Stimulated activated CD4-positive, alpha-beta T cell treated with anti-CD3 and anti-CD28 coated beads, Interleukin-2, amount 100 ng/mL, for 24 hours (primary cell): Measurements from ENCODE around the gene FDXACB1.

Experiments used
- DNase-seq, 2 donors: peaks; one replicate each; pipeline ENCODE4 v3.0.0-alpha.2; 2020

FDXACB1 gene, protein sequence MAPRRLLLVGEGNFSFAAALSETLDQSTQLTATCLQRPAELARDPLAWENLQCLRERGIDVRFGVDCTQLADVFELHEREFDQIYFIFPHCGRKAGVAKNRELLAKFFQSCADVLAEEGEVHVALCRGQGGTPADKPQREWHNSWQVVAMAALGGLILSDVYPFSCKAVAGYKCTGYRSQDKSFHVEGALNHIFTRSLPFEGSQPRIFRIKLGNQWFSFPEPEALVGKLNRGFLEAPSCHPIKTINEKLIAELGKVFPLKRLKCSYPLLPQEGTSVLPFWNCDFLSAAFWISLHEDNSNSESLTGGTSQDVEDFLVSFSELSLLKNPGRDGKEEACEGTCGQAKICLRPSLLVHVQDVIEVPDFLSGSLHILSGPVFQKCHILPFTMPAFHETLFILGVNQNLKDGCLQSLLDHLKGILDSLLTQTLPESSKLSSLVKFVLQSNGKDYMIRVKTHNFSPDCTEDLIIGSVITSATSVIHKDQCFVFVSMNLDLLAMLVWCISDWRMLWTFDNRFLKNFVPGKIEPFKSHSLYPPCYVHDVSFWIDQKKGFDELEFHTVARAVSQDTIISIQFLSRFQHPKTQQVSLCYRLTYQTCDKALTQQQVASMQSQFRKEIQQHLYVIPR

GRCh38 chr11:111878849-111879636 lies at the start of gene FDXACB1, which contains the start of gene CFAP68:
Gene FDXACB1 (minus strand): TSS chr11:111879165. CDS start chr11:111879132, 33 bp downstream.
Gene CFAP68 (plus strand): TSS chr11:111879541. CDS start chr11:111879561, 20 bp downstream.
- DNase-seq = peak; percentile 93 to 94

GRCh38 chr11:111926505-111927391 lies 47.8 kb upstream of the FDXACB1 start:
- DNase-seq = peak; percentile 94 to 95

DNA sequence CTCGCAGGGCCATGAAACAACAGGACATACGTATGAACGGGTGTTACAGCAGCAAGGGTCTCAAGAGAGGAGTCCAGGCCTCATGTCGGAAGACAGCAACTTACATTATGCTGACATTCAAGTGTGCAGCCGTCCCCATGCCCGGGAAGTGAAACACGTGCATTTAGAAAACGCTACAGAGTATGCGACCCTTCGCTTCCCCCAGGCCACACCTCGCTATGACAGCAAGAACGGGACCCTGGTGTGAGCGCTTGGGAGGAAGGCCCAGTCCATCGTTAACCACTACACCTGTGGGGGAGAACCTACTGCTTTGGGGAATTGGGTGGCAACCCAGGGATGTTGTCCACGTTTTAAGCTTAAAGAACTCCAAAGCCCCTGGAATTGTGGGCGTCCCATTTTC lies 47.0 kb upstream of the FDXACB1 start:
- no peak for DNase-seq

DNA sequence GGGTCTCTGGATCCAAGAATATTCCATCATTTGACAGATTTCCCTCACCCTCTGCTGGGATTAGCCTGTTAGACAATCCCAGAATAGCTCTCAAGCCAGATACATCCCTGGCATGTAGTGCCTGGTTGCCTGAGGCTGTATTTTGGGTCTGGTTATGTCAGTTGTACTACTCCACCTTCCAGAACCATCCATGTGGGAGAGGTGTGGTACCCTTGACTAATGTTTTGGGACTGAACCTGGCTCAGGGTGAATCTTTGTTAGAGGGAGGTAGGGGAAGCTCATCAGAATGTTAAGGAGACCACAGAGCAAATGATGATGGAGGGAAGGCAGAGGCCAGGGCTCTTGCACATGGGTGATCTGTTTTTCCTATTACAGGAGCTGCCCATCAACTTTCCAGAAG lies 45.0 kb upstream of the FDXACB1 start:
- no peak for DNase-seq

- no peak for DNase-seq
Measured at GRCh38 chr11:111923351-111923788, 44.4 kb upstream of the FDXACB1 start.

DNA sequence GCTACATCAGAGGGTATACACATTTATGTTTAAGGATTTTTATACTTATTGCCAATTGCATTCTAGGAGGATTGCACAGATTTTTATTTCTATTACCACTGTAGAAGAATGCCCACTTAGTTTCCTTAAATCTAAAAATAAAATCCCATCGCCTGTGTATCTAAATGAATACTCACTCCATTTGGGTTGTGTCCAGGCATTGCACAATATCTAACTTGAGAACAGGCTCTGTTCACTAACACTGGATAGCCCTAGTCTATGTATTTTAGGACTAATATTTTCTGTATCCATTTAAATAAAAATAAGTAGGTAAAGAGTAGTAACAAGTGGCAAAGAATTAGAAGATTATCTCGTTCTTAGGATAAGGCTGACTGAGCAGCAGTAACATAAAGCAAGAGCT lies 43.8 kb upstream of the FDXACB1 start:
- DNase-seq = no peak

GRCh38 chr11:111921541-111922230 lies 42.7 kb upstream of the FDXACB1 start:
- no peak for DNase-seq

DNA sequence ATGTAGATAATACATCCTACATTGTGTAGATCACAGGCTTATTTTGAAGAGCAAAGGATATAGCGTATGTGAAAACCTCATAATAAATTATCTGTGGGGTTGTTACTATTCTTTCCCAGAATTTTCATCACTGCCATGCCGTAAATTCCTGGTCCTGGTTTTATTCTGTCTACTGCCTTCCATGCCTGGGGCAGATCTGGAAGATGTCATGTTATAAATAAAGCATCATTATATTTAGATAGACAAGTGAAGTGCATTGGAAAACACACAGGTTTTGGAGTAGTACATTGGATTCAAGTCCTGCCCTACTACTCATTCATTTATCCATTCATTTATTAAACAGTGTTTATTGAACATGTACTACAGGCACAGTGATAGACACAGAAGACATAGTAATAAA lies 41.9 kb upstream of the FDXACB1 start:
- no peak for DNase-seq

GRCh38 chr11:111918390-111919256 lies 39.7 kb upstream of the FDXACB1 start, which contains the start of gene C11orf52:
Gene C11orf52 (plus strand): TSS chr11:111918913. CDS start chr11:111918973, 60 bp downstream.
- DNase-seq = no peak

GRCh38 chr11:111917788-111918187 lies 38.8 kb upstream of the FDXACB1 start:
- no peak for DNase-seq

- no peak for DNase-seq
Measured at GRCh38 chr11:111917312-111917711, 38.3 kb upstream of the FDXACB1 start.

DNA sequence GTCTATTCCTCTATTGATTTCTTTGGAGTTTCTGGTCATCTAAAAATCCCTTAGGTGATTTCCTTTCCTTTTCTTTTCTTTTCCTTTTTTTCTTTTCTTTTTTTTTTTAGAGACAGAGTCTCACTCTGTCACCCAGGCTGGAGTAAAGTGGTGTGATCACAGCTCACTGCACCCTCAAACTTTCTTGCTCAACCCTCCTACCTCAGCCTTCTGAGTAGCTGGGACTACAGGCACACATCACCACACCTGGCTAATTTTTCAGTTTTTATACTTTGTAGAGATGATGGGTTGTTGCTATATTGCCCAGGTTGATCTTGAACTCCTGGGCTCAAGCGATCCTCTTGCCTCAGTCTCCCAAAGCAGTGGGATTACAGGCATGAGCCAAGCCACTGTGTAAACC lies 37.8 kb upstream of the FDXACB1 start:
- DNase-seq = no peak

GRCh38 chr11:111913997-111914396 lies 35.0 kb upstream of the FDXACB1 start:
- DNase-seq = no peak

GRCh38 chr11:111913031-111913861 lies 34.3 kb upstream of the FDXACB1 start:
- DNase-seq = no peak

GRCh38 chr11:111912535-111912934 lies 33.6 kb upstream of the FDXACB1 start, which contains the start of gene HSPB2:
Gene HSPB2 (plus strand): TSS chr11:111912734. CDS start chr11:111912830, 96 bp downstream.
- no peak for DNase-seq

- DNase-seq = no peak
Measured at GRCh38 chr11:111911563-111912401, 32.8 kb upstream of the FDXACB1 start, which contains the start of gene CRYAB. Gene CRYAB (minus strand): TSS chr11:111911770. CDS start chr11:111911724, 46 bp downstream.

DNA sequence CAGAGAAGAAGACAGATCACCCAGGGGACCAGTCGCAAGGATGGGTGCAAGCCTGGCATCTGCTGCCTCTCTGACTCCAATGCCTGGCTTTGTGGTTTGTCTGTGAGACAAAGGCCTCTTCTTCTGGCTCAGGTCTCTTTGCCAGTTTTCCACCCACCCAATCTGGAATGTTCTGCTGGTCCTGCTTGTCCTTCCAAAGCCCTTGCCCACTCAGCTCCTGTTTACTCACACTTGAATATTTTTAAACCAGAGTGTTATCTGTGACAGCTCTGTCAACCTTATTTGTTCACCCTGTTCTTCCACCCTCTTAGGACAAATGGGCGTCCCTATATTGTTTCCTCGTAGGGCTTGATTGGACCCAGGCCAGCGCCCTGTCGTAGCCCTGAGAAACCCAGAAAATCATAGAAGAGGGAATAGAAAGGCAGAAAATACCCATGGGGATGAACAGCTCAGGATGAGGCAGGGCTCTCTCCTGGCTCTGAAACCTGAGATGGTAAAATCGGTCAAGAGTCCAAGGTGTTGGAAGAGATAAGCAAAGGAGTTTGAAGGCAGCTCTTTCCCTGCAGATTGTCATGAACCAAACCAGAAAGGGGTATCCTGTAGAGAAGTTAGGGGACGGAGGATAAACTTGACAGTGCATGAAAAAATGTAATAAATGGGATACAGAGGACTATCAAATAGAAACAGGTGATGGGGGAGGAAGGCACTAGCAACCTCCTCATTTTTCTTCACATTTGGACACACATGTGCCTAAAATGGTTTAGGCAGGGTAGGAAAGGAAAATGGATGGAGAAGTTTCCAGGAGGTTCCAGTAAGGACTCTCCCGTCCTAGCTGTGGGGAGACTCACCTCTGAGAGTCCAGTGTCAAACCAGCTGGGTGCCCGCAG lies 32.0 kb upstream of the FDXACB1 start:
- no peak for DNase-seq
